GM18520 (cell line): ENCODE measurements around the gene EFTUD2.
"Not testable (repeated sequence)": the region's sequence is repeated elsewhere in the genome, so short reads cannot be mapped to it uniquely, and the experiment has no call there.

ENCODE experiments used
- ATAC-seq: cut with Tn5 transposase; IDR thresholded peaks from one replicate; pipeline ENCODE4 v1.9.1; 2021; ENCODE audit not compliant: unreplicated experiment

The EFTUD2 gene

GRCh38 chr17:44899074-44899782 is at the start of gene EFTUD2:
Gene EFTUD2 (minus strand): TSS chr17:44899445. CDS start chr17:44894521, 4,924 bp downstream.
- ATAC-seq, result peak; percentile 45

- ATAC-seq, result no peak
Measured at GRCh38 chr17:44948315-44948795, 49.1 kb upstream of the EFTUD2 start.

GRCh38 chr17:44947461-44948314 is 48.4 kb upstream of the EFTUD2 start, which contains the start of gene KIF18B:
Gene KIF18B (minus strand): TSS chr17:44947773. CDS start chr17:44936344, 11,429 bp downstream.
- peak; percentile 82 for ATAC-seq

- ATAC-seq, result not testable (repeated sequence)
Measured at GRCh38 chr17:44945652-44946051, 46.4 kb upstream of the EFTUD2 start.

- ATAC-seq, result no peak
Measured at GRCh38 chr17:44942456-44942855, 43.2 kb upstream of the EFTUD2 start.

GRCh38 chr17:44941712-44942331 is 42.6 kb upstream of the EFTUD2 start:
- no peak for ATAC-seq

- ATAC-seq, result no peak
Measured at GRCh38 chr17:44940768-44941167, 41.5 kb upstream of the EFTUD2 start.

GRCh38 chr17:44940317-44940716 is 41.1 kb upstream of the EFTUD2 start:
- no peak for ATAC-seq

GRCh38 chr17:44935116-44935515 is 35.9 kb upstream of the EFTUD2 start:
- ATAC-seq, result no peak

GRCh38 chr17:44934745-44935105 is 35.5 kb upstream of the EFTUD2 start:
- ATAC-seq, result no peak

GRCh38 chr17:44933824-44934744 is 34.8 kb upstream of the EFTUD2 start:
- ATAC-seq, result no peak

- ATAC-seq, result no peak
Measured at GRCh38 chr17:44932787-44933097, 33.5 kb upstream of the EFTUD2 start.

- no peak for ATAC-seq
Measured at GRCh38 chr17:44932096-44932786, 33.0 kb upstream of the EFTUD2 start.

GRCh38 chr17:44931376-44931775 is 32.1 kb upstream of the EFTUD2 start:
- ATAC-seq, result no peak

- no peak for ATAC-seq
Measured at GRCh38 chr17:44930667-44931066, 31.4 kb upstream of the EFTUD2 start.

GRCh38 chr17:44928950-44929720 is 29.9 kb upstream of the EFTUD2 start:
- ATAC-seq, result no peak

- no peak for ATAC-seq
Measured at GRCh38 chr17:44928136-44928535, 28.9 kb upstream of the EFTUD2 start.

GRCh38 chr17:44927696-44928095 is 28.5 kb upstream of the EFTUD2 start:
- ATAC-seq, result no peak

GRCh38 chr17:44926821-44927525 is 27.7 kb upstream of the EFTUD2 start:
- ATAC-seq, result no peak
